ENCODE data around the gene SUGP2. TPM values are rescaled to one million over a fixed set of nuclear protein-coding genes. Genes with fewer than 3 reads are reported as not detected.

The SUGP2 gene
- total and polyA plus RNA-seq, 12 donors: 22.0 to 291 (median 53.2) TPM

DNA sequence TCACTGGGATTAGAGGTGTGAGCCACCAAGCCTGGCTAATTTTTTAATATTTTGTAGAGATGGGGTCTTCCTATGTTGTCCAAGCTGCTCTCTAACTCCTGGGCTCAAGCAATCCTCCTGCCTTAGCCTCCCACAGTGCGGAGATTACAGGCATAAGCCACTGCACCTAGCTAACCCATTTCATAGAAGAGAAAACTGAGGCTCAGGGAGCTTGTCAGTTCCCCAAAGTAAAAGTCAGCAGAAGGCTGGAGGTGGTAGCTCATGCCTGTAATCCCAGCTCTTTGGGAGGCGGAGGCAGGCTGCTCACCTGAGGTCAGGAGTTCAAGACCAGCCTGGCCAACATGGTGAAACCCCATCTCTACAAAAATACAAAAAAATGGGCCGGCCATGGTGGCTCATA is 83.5 kb downstream of the SUGP2 start:
- Histone ChIP-seq H3K4me3 (no peak overlapping the region), H3K36me3 (replicated peaks in 1 of 2) (no peaks in the 10 kb centered on the region), H3K4me1 (replicated peaks in 1 of 2) (no peaks in the 10 kb centered on the region), H3K27me3 (no peaks in the 10 kb centered on the region), H3K9me3 (replicated peaks in 1 of 3) (no peaks in the 10 kb centered on the region), H3K27ac (no peak overlapping the region)
- intact Hi-C loops (cut with DNase I): no loop called here
- TF ChIP-seq, protein P1, sequence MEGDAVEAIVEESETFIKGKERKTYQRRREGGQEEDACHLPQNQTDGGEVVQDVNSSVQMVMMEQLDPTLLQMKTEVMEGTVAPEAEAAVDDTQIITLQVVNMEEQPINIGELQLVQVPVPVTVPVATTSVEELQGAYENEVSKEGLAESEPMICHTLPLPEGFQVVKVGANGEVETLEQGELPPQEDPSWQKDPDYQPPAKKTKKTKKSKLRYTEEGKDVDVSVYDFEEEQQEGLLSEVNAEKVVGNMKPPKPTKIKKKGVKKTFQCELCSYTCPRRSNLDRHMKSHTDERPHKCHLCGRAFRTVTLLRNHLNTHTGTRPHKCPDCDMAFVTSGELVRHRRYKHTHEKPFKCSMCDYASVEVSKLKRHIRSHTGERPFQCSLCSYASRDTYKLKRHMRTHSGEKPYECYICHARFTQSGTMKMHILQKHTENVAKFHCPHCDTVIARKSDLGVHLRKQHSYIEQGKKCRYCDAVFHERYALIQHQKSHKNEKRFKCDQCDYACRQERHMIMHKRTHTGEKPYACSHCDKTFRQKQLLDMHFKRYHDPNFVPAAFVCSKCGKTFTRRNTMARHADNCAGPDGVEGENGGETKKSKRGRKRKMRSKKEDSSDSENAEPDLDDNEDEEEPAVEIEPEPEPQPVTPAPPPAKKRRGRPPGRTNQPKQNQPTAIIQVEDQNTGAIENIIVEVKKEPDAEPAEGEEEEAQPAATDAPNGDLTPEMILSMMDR (IDR thresholded peaks at IDR 0.05): no peak
- TF ChIP-seq POLR2A (IDR thresholded peaks at IDR 0.05): no peak
- 76 to 89% (median 84%) methylated on average over 3 of the region's 3 CpGs for WGBS, 4 donors
- no peak for DNase-seq

DNA sequence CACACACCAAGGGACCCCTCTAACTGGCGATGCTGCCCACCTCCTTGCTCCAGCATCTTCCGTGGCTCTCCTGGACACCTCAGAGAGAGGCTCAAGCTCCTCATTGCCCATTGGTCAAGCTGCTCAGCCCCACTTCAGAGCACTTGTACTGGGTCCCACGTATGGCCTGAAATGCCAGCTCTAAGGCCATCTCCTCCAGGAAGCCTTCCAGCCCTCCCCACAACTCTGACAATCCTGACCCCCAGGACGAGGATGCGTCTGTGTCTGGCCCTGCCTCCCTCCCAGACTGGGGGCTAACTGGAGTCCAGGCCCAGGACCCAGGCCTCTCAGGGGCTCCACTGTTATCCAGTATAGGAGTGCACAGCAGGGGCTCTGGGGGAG is 84.4 kb downstream of the SUGP2 start:
- H3K4me3 ChIP-seq: no peak overlapping the region
- DNase-seq: no peak
- H3K9me3 ChIP-seq (replicated peaks in 1 of 3): no peaks in the 10 kb centered on the region
- H3K27me3 ChIP-seq: no peaks in the 10 kb centered on the region
- H3K27ac ChIP-seq: no peak overlapping the region
- no peak for TF ChIP-seq POLR2A (IDR thresholded peaks at IDR 0.05)
- TF ChIP-seq, protein P1 (IDR thresholded peaks at IDR 0.05): no peak
- no peaks in the 10 kb centered on the region for H3K36me3 ChIP-seq (replicated peaks in 1 of 2)
- intact Hi-C loops (cut with DNase I): no loop called here
- WGBS, 4 donors: 64 to 80% (median 78%) methylated on average over 5 of the region's 5 CpGs
- H3K4me1 ChIP-seq (replicated peaks in 1 of 2): no peaks in the 10 kb centered on the region

DNA sequence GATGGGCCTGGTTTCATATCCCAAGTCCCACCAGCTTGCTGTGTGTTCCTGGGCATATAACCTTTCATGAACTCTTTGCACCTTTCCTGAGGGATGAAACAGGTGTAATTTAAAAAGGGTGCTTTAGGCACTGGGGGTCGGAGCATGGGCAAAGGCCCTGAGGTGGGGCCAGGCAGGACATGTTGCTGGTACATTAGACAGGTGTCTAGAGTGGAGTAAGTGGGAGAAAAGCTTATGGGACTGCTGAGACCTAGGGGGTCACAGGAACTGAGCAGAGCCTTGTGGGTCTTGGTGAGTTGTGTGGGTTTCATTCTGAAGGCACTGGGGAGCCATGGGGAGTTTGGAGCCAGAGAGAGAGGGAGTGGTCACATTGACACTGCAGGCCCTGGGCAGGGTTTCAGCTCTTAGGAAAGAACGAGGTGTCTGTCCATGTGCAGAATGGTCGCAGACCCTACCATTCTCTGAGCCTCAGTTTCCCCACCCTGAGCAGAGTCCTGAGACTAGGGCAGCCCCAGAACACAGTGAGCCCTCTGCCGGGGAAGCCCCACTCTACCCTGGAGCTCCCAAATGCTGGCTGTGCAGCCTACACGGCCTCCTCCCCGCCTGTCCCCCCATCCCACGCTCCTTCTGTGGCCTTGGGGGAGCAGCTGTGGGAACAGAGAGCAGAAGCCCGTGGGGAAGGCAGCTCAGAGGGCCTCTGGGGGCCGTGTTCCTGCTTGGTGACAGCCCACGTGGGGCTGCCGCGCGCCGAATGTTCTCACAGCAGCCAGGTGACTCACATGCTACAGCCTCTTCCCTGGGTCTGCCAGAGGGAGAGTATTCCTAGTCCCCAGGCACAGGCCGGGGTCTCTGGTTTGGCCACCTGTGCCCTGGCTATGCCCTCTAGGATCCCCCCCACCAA is 85.0 kb downstream of the SUGP2 start:
- Histone ChIP-seq H3K27me3 (no peaks in the 10 kb centered on the region), H3K27ac (no peak overlapping the region), H3K36me3 (replicated peaks in 1 of 2) (no peaks in the 10 kb centered on the region), H3K4me1 (replicated peaks in 1 of 2) (no peaks in the 10 kb centered on the region), H3K4me3 (no peak overlapping the region), H3K9me3 (replicated peaks in 1 of 3) (no peaks in the 10 kb centered on the region)
- TF ChIP-seq, protein P1 (IDR thresholded peaks at IDR 0.05): no peak
- TF ChIP-seq POLR2A (IDR thresholded peaks at IDR 0.05): no peak
- intact Hi-C loops (cut with DNase I): no loop called here
- WGBS, 4 donors: 53 to 71% (median 61%) methylated on average over 10 to 15 of the region's 15 CpGs
- DNase-seq: peak in 3 of 7 donors; percentile 32 to 58 (median 46)

DNA sequence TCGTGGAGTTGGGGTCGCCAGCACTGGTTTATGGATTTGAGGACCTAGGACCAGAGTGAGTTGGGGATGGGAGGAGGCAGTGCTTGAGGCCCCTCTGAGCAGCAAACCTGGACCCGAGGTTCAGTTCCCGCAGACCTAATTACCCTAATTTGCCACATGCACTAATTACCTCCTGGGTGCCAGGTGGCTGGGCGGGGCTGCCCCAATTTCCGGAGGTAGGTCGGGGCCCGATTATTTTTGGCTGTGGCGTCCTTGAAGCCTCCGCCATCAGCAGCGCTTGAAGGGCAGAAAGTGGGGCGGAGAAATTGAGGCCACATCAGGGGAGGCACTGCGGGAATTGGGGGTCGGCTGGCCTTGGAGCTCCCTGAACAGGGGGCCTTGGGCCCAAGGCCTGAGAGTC is 86.4 kb downstream of the SUGP2 start:
- H3K9me3 ChIP-seq (replicated peaks in 1 of 3): no peaks in the 10 kb centered on the region
- no peaks in the 10 kb centered on the region for H3K27me3 ChIP-seq
- DNase-seq: no peak
- H3K4me3 ChIP-seq: no peak overlapping the region
- H3K27ac ChIP-seq: no peak overlapping the region
- TF ChIP-seq POLR2A (IDR thresholded peaks at IDR 0.05): no peak
- TF ChIP-seq, protein P1 (IDR thresholded peaks at IDR 0.05): no peak
- intact Hi-C loops (cut with DNase I): no loop called here
- WGBS, 4 donors: 53 to 72% (median 60%) methylated on average over 4 to 14 of the region's 14 CpGs
- no peaks in the 10 kb centered on the region for H3K36me3 ChIP-seq (replicated peaks in 1 of 2)
- H3K4me1 ChIP-seq (replicated peaks in 1 of 2): peaks cover 0 to under 1% of the 10 kb centered on the region in 2 donors

All from adrenal gland (tissue), 12 donors.